Measurements from ENCODE around the gene CDKAL1.

CDKAL1 gene

GRCh38 chr6:20741490-20741889 lies 207.2 kb downstream of the CDKAL1 start:
- no peak overlapping the region for H3K27ac ChIP-seq (ENCODE audit: insufficient read depth in 1 of 2, low read depth in 1 of 2, low read length in 2 of 2, poor library complexity in 1 of 2, severe bottlenecking in 2 of 2)
- POLR2A ChIA-PET = no interaction called here
- CTCF ChIA-PET = no interaction called here
- WGBS (ENCODE audit: insufficient coverage) = no CpG with 5 or more reads among the region's 2 CpGs
- DNase-seq = no peak
- H3K9me3 ChIP-seq (ENCODE audit: control extremely low read depth in 1 of 5, control insufficient read depth in 4 of 5, insufficient read depth in 2 of 5, low read depth in 1 of 5, low read length in 4 of 5) = peaks cover 0 to 6% (median 0%) of the 10 kb centered on the region in 5 experiments
- H3K36me3 ChIP-seq (ENCODE audit: control insufficient read depth in 4 of 4, insufficient read depth in 4 of 4, low read length in 3 of 4) = peaks cover 0 to 17% (median 2%) of the 10 kb centered on the region in 4 experiments
- no peak overlapping the region for H3K4me3 ChIP-seq (ENCODE audit: control insufficient read depth in 1 of 7, extremely low read depth in 1 of 7, insufficient read depth in 4 of 7, low read depth in 2 of 7, low read length in 6 of 7)
- no peaks in the 10 kb centered on the region for H3K27me3 ChIP-seq (replicated peaks in 2 of 5; ENCODE audit: control insufficient read depth in 4 of 5, insufficient read depth in 5 of 5, low read length in 4 of 5)
- peaks cover 0 to 1% (median 0%) of the 10 kb centered on the region in 4 experiments for H3K4me1 ChIP-seq (ENCODE audit: control extremely low read depth in 1 of 4, control insufficient read depth in 4 of 4, insufficient read depth in 4 of 4, low read length in 3 of 4)

- ChIA-PET POLR2A (no interaction called here), CTCF (no interaction called here)
- no peaks in the 10 kb centered on the region for H3K4me1 ChIP-seq (ENCODE audit: control extremely low read depth in 1 of 4, control insufficient read depth in 4 of 4, insufficient read depth in 4 of 4, low read length in 3 of 4)
- H3K27ac ChIP-seq (ENCODE audit: insufficient read depth in 1 of 2, low read depth in 1 of 2, low read length in 2 of 2, poor library complexity in 1 of 2, severe bottlenecking in 2 of 2) = no peak overlapping the region
- peaks cover 0 to 9% (median 0%) of the 10 kb centered on the region in 5 experiments for H3K9me3 ChIP-seq (ENCODE audit: control extremely low read depth in 1 of 5, control insufficient read depth in 4 of 5, insufficient read depth in 2 of 5, low read depth in 1 of 5, low read length in 4 of 5)
- WGBS (ENCODE audit: insufficient coverage) = 100% methylated on average over 3 of the region's 9 CpGs
- no peak overlapping the region for H3K4me3 ChIP-seq (ENCODE audit: control insufficient read depth in 1 of 7, extremely low read depth in 1 of 7, insufficient read depth in 4 of 7, low read depth in 2 of 7, low read length in 6 of 7)
- H3K27me3 ChIP-seq (replicated peaks in 2 of 5; ENCODE audit: control insufficient read depth in 4 of 5, insufficient read depth in 5 of 5, low read length in 4 of 5) = no peaks in the 10 kb centered on the region
- DNase-seq = no peak
- H3K36me3 ChIP-seq (ENCODE audit: control insufficient read depth in 4 of 4, insufficient read depth in 4 of 4, low read length in 3 of 4) = peaks cover 0 to 15% (median 2%) of the 10 kb centered on the region in 4 experiments
Observed at GRCh38 chr6:20744911-20745557, 210.8 kb downstream of the CDKAL1 start.

- Histone ChIP-seq H3K4me3 (ENCODE audit: control insufficient read depth in 1 of 7, extremely low read depth in 1 of 7, insufficient read depth in 4 of 7, low read depth in 2 of 7, low read length in 6 of 7) (no peak overlapping the region), H3K9me3 (ENCODE audit: control extremely low read depth in 1 of 5, control insufficient read depth in 4 of 5, insufficient read depth in 2 of 5, low read depth in 1 of 5, low read length in 4 of 5) (peaks cover 0 to 9% (median 0%) of the 10 kb centered on the region in 5 experiments), H3K27me3 (replicated peaks in 2 of 5; ENCODE audit: control insufficient read depth in 4 of 5, insufficient read depth in 5 of 5, low read length in 4 of 5) (no peaks in the 10 kb centered on the region), H3K4me1 (ENCODE audit: control extremely low read depth in 1 of 4, control insufficient read depth in 4 of 4, insufficient read depth in 4 of 4, low read length in 3 of 4) (no peaks in the 10 kb centered on the region), H3K27ac (ENCODE audit: insufficient read depth in 1 of 2, low read depth in 1 of 2, low read length in 2 of 2, poor library complexity in 1 of 2, severe bottlenecking in 2 of 2) (no peak overlapping the region), H3K36me3 (ENCODE audit: control insufficient read depth in 4 of 4, insufficient read depth in 4 of 4, low read length in 3 of 4) (peaks cover 0 to 11% (median under 1%) of the 10 kb centered on the region in 4 experiments)
- ChIA-PET CTCF (no interaction called here), POLR2A (no interaction called here)
- DNase-seq = no peak
- no CpG with 5 or more reads among the region's 2 CpGs for WGBS (ENCODE audit: insufficient coverage)
Observed at GRCh38 chr6:20746024-20746423, 211.8 kb downstream of the CDKAL1 start.

- CTCF ChIA-PET = no interaction called here
- 100% methylated on average over 1 of the region's 6 CpGs for WGBS (ENCODE audit: insufficient coverage)
- H3K27ac ChIP-seq (ENCODE audit: insufficient read depth in 1 of 2, low read depth in 1 of 2, low read length in 2 of 2, poor library complexity in 1 of 2, severe bottlenecking in 2 of 2) = no peak overlapping the region
- POLR2A ChIA-PET = no interaction called here
- H3K4me3 ChIP-seq (ENCODE audit: control insufficient read depth in 1 of 7, extremely low read depth in 1 of 7, insufficient read depth in 4 of 7, low read depth in 2 of 7, low read length in 6 of 7) = no peak overlapping the region
- peaks cover 0 to 5% (median 0%) of the 10 kb centered on the region in 5 experiments for H3K9me3 ChIP-seq (ENCODE audit: control extremely low read depth in 1 of 5, control insufficient read depth in 4 of 5, insufficient read depth in 2 of 5, low read depth in 1 of 5, low read length in 4 of 5)
- no peaks in the 10 kb centered on the region for H3K27me3 ChIP-seq (replicated peaks in 2 of 5; ENCODE audit: control insufficient read depth in 4 of 5, insufficient read depth in 5 of 5, low read length in 4 of 5)
- no peak for DNase-seq
- peaks cover 0 to 2% (median 0%) of the 10 kb centered on the region in 4 experiments for H3K36me3 ChIP-seq (ENCODE audit: control insufficient read depth in 4 of 4, insufficient read depth in 4 of 4, low read length in 3 of 4)
- no peaks in the 10 kb centered on the region for H3K4me1 ChIP-seq (ENCODE audit: control extremely low read depth in 1 of 4, control insufficient read depth in 4 of 4, insufficient read depth in 4 of 4, low read length in 3 of 4)
Observed at GRCh38 chr6:20746805-20747558, 212.7 kb downstream of the CDKAL1 start.

- 100% methylated on average over 1 of the region's 2 CpGs for WGBS (ENCODE audit: insufficient coverage)
- DNase-seq = no peak
- CTCF ChIA-PET = no interaction called here
- no peaks in the 10 kb centered on the region for H3K27me3 ChIP-seq (replicated peaks in 2 of 5; ENCODE audit: control insufficient read depth in 4 of 5, insufficient read depth in 5 of 5, low read length in 4 of 5)
- no peak overlapping the region for H3K4me3 ChIP-seq (ENCODE audit: control insufficient read depth in 1 of 7, extremely low read depth in 1 of 7, insufficient read depth in 4 of 7, low read depth in 2 of 7, low read length in 6 of 7)
- H3K36me3 ChIP-seq (ENCODE audit: control insufficient read depth in 4 of 4, insufficient read depth in 4 of 4, low read length in 3 of 4) = no peaks in the 10 kb centered on the region
- POLR2A ChIA-PET = no interaction called here
- H3K4me1 ChIP-seq (ENCODE audit: control extremely low read depth in 1 of 4, control insufficient read depth in 4 of 4, insufficient read depth in 4 of 4, low read length in 3 of 4) = no peaks in the 10 kb centered on the region
- peaks cover 0 to 5% (median 0%) of the 10 kb centered on the region in 5 experiments for H3K9me3 ChIP-seq (ENCODE audit: control extremely low read depth in 1 of 5, control insufficient read depth in 4 of 5, insufficient read depth in 2 of 5, low read depth in 1 of 5, low read length in 4 of 5)
- no peak overlapping the region for H3K27ac ChIP-seq (ENCODE audit: insufficient read depth in 1 of 2, low read depth in 1 of 2, low read length in 2 of 2, poor library complexity in 1 of 2, severe bottlenecking in 2 of 2)
Observed at GRCh38 chr6:20747991-20748390, 213.7 kb downstream of the CDKAL1 start.

GRCh38 chr6:20751293-20751935 lies 217.2 kb downstream of the CDKAL1 start:
- CTCF ChIA-PET = interaction anchor here (1.0 to 1.2 kb wide), 2 partner anchors 12 to 131 kb away, joined by 3 read pairs; no protein-coding TSS in a partner anchor
- Histone ChIP-seq H3K4me3 (ENCODE audit: control insufficient read depth in 1 of 7, extremely low read depth in 1 of 7, insufficient read depth in 4 of 7, low read depth in 2 of 7, low read length in 6 of 7) (no peak overlapping the region), H3K36me3 (ENCODE audit: control insufficient read depth in 4 of 4, insufficient read depth in 4 of 4, low read length in 3 of 4) (peaks cover 0 to 4% (median under 1%) of the 10 kb centered on the region in 4 experiments), H3K4me1 (ENCODE audit: control extremely low read depth in 1 of 4, control insufficient read depth in 4 of 4, insufficient read depth in 4 of 4, low read length in 3 of 4) (no peaks in the 10 kb centered on the region), H3K27ac (ENCODE audit: insufficient read depth in 1 of 2, low read depth in 1 of 2, low read length in 2 of 2, poor library complexity in 1 of 2, severe bottlenecking in 2 of 2) (no peak overlapping the region), H3K27me3 (replicated peaks in 2 of 5; ENCODE audit: control insufficient read depth in 4 of 5, insufficient read depth in 5 of 5, low read length in 4 of 5) (no peaks in the 10 kb centered on the region), H3K9me3 (ENCODE audit: control extremely low read depth in 1 of 5, control insufficient read depth in 4 of 5, insufficient read depth in 2 of 5, low read depth in 1 of 5, low read length in 4 of 5) (peaks cover 0 to 7% (median 5%) of the 10 kb centered on the region in 5 experiments)
- POLR2A ChIA-PET = interaction anchor here (0.7 kb wide), 1 partner anchor 57 kb away, joined by 5 read pairs; no protein-coding TSS in a partner anchor
- DNase-seq = peak in 1 of 3 donors; percentile 40

- ChIA-PET CTCF (no interaction called here), POLR2A (no interaction called here)
- Histone ChIP-seq H3K27me3 (replicated peaks in 2 of 5; ENCODE audit: control insufficient read depth in 4 of 5, insufficient read depth in 5 of 5, low read length in 4 of 5) (no peaks in the 10 kb centered on the region), H3K4me3 (ENCODE audit: control insufficient read depth in 1 of 7, extremely low read depth in 1 of 7, insufficient read depth in 4 of 7, low read depth in 2 of 7, low read length in 6 of 7) (no peak overlapping the region), H3K4me1 (ENCODE audit: control extremely low read depth in 1 of 4, control insufficient read depth in 4 of 4, insufficient read depth in 4 of 4, low read length in 3 of 4) (no peaks in the 10 kb centered on the region), H3K36me3 (ENCODE audit: control insufficient read depth in 4 of 4, insufficient read depth in 4 of 4, low read length in 3 of 4) (peaks cover 0 to 4% (median under 1%) of the 10 kb centered on the region in 4 experiments), H3K27ac (ENCODE audit: insufficient read depth in 1 of 2, low read depth in 1 of 2, low read length in 2 of 2, poor library complexity in 1 of 2, severe bottlenecking in 2 of 2) (no peak overlapping the region), H3K9me3 (ENCODE audit: control extremely low read depth in 1 of 5, control insufficient read depth in 4 of 5, insufficient read depth in 2 of 5, low read depth in 1 of 5, low read length in 4 of 5) (peaks cover 0 to 5% (median 4%) of the 10 kb centered on the region in 5 experiments)
- DNase-seq = no peak
Observed at GRCh38 chr6:20755631-20756030, 221.4 kb downstream of the CDKAL1 start.

All from common myeloid progenitor, CD34-positive (primary cell).